Cardiac fibroblast (primary cell): ENCODE results near the gene RETSAT.
"Not testable (repeated sequence)": the region's sequence is repeated elsewhere in the genome, so short reads cannot be mapped to it uniquely, and the experiment has no call there.

ENCODE experiments used
- DNase-seq, 2 donors: peaks; one replicate each; pipeline versions ENCODE4 v3.0.0 to v3.0.0-alpha.2; 2010; ENCODE audit warnings: low read depth in 2 of 2
- H3K4me3 ChIP-seq, 2 donors: replicated peaks in 1 of 2; 1 replicate in 1 of 2; 2 replicates in 1 of 2; pipeline ENCODE4 v1.5.1; 2011; ENCODE audit warnings: low read depth in 2 of 2, low read length in 2 of 2, mild to moderate bottlenecking in 2 of 2, moderate library complexity in 1 of 2
- TF ChIP-seq, protein P1 (sequence below): IDR thresholded peaks from one replicate; pipeline ENCODE4 v1.5.1; 2011; ENCODE audit warnings: low read depth, mild to moderate bottlenecking, low read length, inconsistent platforms

The RETSAT gene

DNA sequence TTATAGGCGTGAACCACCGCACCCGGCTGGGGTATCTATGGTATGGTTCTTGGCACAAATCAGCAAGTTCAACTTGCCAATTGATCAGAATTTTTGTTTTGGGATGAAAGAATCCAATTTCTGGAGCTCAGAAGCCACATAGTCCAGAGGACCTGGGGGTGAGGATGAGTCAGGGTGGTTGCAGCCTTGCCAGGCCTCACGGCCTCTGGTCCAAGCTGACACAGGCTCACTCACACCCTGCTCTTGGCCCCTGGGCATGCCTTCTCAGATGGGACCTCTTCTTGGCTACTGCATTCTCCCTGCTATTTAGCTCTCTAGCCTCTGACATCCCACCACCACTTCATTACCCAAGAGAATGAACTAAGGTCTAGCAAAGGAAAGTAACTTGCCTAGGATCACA, 39.5 kb upstream of the RETSAT start:
- TF ChIP-seq, protein P1, sequence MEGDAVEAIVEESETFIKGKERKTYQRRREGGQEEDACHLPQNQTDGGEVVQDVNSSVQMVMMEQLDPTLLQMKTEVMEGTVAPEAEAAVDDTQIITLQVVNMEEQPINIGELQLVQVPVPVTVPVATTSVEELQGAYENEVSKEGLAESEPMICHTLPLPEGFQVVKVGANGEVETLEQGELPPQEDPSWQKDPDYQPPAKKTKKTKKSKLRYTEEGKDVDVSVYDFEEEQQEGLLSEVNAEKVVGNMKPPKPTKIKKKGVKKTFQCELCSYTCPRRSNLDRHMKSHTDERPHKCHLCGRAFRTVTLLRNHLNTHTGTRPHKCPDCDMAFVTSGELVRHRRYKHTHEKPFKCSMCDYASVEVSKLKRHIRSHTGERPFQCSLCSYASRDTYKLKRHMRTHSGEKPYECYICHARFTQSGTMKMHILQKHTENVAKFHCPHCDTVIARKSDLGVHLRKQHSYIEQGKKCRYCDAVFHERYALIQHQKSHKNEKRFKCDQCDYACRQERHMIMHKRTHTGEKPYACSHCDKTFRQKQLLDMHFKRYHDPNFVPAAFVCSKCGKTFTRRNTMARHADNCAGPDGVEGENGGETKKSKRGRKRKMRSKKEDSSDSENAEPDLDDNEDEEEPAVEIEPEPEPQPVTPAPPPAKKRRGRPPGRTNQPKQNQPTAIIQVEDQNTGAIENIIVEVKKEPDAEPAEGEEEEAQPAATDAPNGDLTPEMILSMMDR: no peak
- peak; percentile 11 to 35 for DNase-seq
- H3K4me3 ChIP-seq: no peak overlapping the region

DNA sequence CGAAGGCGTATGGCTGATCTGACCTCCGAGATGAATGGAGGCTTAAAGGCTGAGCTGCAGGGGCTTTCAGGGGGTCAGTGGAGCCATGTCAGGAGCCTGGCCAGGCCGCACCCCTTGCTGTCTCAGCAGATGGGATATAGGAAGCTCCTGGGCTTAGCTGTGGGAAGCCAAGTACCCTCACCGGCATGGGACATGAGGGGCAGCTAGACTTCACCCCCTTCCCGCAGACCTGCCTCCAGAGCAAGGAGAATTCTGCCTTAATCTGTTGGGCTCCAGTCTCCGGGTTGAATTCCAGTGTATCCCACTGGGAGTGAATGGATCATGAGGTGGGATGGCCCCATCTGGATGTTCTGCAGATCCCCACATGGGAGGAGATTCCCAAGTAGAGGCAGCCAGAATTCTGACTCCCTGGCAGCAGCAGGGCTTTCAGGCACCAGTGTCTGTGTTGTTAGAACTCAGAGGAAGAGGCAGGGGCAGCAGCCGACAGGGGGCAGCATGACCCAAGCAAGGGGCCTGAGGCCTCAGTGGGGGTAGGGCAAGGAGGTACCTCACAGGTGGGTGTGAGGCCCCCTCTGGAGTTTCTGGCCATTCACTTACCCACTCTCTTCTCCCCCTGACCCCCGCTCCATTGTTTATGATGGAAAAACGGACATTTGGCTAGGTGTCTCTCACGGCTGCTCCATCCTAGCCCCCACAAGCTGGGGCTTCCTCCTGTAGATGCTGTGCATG, 36.8 kb upstream of the RETSAT start:
- peak; percentile 54 to 58 for DNase-seq
- H3K4me3 ChIP-seq: no peak overlapping the region
- TF ChIP-seq, protein P1: peak; percentile 77

DNA sequence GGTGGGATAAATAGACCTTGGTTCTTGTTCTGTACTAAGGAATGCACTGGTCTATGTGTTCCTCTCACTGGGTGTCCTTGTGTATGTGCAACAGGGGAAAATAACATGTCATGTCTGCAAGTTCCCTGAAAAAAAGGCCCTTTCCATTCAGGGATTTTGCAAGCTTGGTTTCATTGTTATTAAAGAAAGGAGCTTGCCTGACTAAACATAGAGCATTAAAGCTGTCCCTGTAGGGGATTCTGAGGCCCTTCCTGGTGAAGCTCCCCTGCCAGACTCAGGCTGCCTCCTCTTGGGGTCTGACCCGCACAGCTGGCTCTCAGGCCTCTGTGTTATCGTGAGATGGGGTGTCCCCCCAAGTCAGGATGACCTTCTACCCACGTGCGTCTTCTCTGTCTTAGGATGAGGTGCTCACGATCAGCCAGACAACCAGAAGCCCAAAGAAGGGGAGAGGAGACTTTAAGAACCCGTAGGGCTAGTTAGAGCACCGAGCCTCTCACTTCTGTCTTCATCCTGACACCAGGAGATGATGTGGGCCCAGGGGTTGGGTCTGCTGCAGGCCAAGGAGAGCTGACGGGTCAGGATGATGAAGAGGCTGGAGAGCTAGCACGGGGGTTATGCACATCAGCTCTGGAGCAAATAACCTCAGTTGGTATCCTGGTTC, 34.7 kb upstream of the RETSAT start:
- no peak overlapping the region for H3K4me3 ChIP-seq
- TF ChIP-seq, protein P1: no peak
- DNase-seq: no peak

DNA sequence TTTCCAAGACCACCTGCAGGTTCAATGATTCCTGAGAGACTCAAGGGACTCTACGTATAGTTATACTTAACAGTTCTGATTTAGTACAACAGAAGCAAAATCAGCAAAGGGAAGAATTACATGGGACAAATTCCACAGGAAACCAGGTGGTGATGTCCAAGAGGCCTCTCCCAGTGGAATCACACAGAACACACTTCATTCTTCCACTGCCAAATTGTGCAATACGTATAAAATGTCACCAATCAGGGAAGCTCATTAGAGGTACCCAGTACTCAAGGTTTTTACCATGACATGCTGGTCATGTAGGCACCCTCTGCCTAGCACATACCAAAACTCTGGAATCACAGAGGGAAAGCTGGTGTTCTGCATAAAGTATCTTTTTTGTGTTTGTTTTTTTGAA, 33.4 kb upstream of the RETSAT start:
- DNase-seq: no peak
- TF ChIP-seq, protein P1: no peak
- H3K4me3 ChIP-seq: no peak overlapping the region

DNA sequence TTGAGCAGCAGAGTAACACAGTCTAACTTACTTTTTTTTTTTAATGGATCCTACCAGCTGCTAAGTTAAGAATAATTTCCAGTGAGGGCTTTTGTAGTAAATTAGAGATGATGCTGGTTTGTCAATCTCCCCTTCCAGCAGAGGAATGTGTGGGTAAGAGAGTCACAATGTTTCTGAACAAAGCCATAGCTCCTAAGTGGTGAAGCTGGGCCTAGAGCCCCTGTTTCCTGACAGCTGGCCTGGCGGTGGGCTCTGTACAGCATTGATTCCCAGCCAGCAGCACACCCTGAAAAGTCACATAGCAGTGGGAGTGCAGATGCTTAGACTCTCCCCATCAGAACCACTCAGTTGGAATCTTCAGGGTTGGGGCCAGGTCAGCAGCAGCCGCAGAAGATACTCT, 31.4 kb upstream of the RETSAT start:
- DNase-seq: no peak
- TF ChIP-seq, protein P1: no peak
- H3K4me3 ChIP-seq: no peak overlapping the region

DNA sequence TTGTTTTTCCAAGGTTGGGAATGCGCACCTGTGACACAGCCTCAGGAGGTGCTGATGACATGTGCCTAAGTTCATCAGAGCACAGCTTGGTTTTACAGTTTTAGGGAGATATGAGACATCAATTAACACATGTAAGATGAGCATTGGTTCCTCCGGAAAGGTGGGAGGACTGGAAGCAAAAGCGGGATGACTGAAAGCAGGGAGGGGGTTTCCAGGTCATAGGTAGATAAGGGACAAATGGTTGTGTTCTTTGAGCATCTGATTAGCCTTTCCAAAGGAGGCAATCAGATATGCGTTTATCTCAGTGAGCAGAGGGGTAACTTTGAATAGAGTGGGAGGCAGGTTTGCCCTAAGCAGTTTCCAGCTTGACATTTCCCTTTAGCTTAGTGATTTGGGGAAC, 29.5 kb upstream of the RETSAT start:
- H3K4me3 ChIP-seq: no peak overlapping the region
- DNase-seq: no peak
- TF ChIP-seq, protein P1: no peak

DNA sequence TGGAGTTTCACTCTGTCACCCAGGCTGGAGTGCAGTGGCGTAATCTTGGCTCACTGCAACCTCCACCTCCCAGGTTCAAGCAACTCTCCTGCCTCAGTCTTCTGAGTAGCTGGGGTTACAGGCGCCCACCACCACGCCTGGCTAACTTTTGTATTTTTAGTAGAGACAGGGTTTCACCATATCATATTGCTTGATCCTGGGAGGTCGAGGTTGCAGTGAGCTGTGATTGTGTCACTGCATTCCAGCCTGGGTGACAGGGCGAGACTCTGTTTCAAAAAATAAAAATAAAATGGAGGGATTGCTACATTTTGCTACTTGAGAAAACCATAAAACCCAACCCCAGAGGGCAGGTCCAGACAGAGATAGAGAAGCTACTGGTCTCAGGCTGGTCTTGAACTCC, 28.8 kb upstream of the RETSAT start:
- H3K4me3 ChIP-seq: not testable (repeated sequence)
- DNase-seq: peak in 1 of 2 donors; percentile 42
